Natural killer cell (primary cell): ENCODE results near the gene SUGP1. TPM values are rescaled to one million over a fixed set of nuclear protein-coding genes. Genes with fewer than 3 reads are reported as not detected.
A peak's percentile ranks its signal among the peaks of the same experiment; 100 is the strongest.

Experiments
- ATAC-seq, 3 donors: fragments of 150-1000 bp in 2 of 3; fragments of 200-7000 bp in 1 of 3; cut with Tn5 transposase; 1 replicate in 1 of 3; 2 replicates in 2 of 3; pipeline ENCODE4 v1.10.0; 2021; ENCODE audit warnings: mild to moderate bottlenecking in 2 of 3, moderate library complexity in 2 of 3
- DNase-seq, 2 donors: peaks; one replicate each; pipeline versions ENCODE4 v3.0.0 to v3.0.0-alpha.2; 2013 to 2021; ENCODE audit warnings: mixed read lengths in 1 of 2
- H3K27ac ChIP-seq: one replicate; pipeline ENCODE4 v1.5.1; 2013; ENCODE audit warnings: mild to moderate bottlenecking, low read length
- H3K27me3 ChIP-seq: one replicate; pipeline ENCODE4 v1.6.1; 2013; ENCODE audit warnings: low read length; ENCODE audit not compliant: control insufficient read depth, insufficient read depth
- H3K36me3 ChIP-seq: one replicate; pipeline ENCODE4 v1.6.1; 2013; ENCODE audit warnings: low read length; ENCODE audit not compliant: control insufficient read depth, insufficient read depth
- H3K4me1 ChIP-seq: one replicate; pipeline ENCODE4 v1.6.1; 2013; ENCODE audit warnings: low read length; ENCODE audit not compliant: control insufficient read depth, insufficient read depth
- H3K4me3 ChIP-seq: one replicate; pipeline ENCODE4 v1.5.1; 2013; ENCODE audit warnings: low read length
- H3K9me3 ChIP-seq: one replicate; pipeline ENCODE4 v1.6.1; 2013; ENCODE audit warnings: low read length; ENCODE audit not compliant: control insufficient read depth, insufficient read depth
- H3K27ac Mint-ChIP-seq, 2 donors: one replicate each; pipeline ENCODE4 v1.8.0; 2022; ENCODE audit warnings: mild to moderate bottlenecking in 2 of 2, mixed read lengths in 2 of 2, moderate library complexity in 1 of 2
- H3K27me3 Mint-ChIP-seq, 2 donors: one replicate each; pipeline ENCODE4 v1.8.0; 2022; ENCODE audit warnings: low read depth in 2 of 2, mixed read lengths in 2 of 2
- H3K36me3 Mint-ChIP-seq: one replicate; pipeline ENCODE4 v1.8.0; 2022; ENCODE audit warnings: mixed read lengths
- H3K4me1 Mint-ChIP-seq, 2 donors: one replicate each; pipeline ENCODE4 v1.8.0; 2022; ENCODE audit warnings: mixed read lengths in 2 of 2
- H3K4me3 Mint-ChIP-seq: one replicate; pipeline ENCODE4 v1.8.0; 2022; ENCODE audit warnings: mild to moderate bottlenecking, moderate library complexity, mixed read lengths
- H3K9me3 Mint-ChIP-seq, 2 donors: one replicate each; pipeline ENCODE4 v1.8.0; 2022; ENCODE audit warnings: mixed read lengths in 2 of 2
- WGBS: methylation state at CpG from one replicate; pipeline ENCODE4 v1.1.7; 2013; ENCODE audit warnings: missing lambda C conversion rate; ENCODE audit not compliant: insufficient coverage; 5-methylcytosine and 5-hydroxymethylcytosine counted together
- intact Hi-C: fragments of 100-400 bp; cut with micrococcal nuclease; formaldehyde crosslinking; loops from one replicate; pipeline ENCODE4 v1.14.2; 2022
- total RNA-seq, 4 donors: library from RNA; stranded (reverse); fragments of 120-200 nt in 1 of 4; gene quantifications; one replicate each; pipeline versions ENCODE4 v1.2.3 to v1.2.4, GENCODE V29; 2013 to 2022
- TF ChIP-seq, protein P1 (sequence below): fragments of 200-600 bp; IDR thresholded peaks from one replicate; pipeline ENCODE4 v1.8.0; 2022; ENCODE audit warnings: antibody characterized with exemption

The SUGP1 gene, protein sequence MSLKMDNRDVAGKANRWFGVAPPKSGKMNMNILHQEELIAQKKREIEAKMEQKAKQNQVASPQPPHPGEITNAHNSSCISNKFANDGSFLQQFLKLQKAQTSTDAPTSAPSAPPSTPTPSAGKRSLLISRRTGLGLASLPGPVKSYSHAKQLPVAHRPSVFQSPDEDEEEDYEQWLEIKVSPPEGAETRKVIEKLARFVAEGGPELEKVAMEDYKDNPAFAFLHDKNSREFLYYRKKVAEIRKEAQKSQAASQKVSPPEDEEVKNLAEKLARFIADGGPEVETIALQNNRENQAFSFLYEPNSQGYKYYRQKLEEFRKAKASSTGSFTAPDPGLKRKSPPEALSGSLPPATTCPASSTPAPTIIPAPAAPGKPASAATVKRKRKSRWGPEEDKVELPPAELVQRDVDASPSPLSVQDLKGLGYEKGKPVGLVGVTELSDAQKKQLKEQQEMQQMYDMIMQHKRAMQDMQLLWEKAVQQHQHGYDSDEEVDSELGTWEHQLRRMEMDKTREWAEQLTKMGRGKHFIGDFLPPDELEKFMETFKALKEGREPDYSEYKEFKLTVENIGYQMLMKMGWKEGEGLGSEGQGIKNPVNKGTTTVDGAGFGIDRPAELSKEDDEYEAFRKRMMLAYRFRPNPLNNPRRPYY
- total RNA-seq, result 10 to 100 TPM; 64.7 to 86.5 (median 75.8) TPM
- 37.0 TPM for total RNA-seq (2013)

DNA sequence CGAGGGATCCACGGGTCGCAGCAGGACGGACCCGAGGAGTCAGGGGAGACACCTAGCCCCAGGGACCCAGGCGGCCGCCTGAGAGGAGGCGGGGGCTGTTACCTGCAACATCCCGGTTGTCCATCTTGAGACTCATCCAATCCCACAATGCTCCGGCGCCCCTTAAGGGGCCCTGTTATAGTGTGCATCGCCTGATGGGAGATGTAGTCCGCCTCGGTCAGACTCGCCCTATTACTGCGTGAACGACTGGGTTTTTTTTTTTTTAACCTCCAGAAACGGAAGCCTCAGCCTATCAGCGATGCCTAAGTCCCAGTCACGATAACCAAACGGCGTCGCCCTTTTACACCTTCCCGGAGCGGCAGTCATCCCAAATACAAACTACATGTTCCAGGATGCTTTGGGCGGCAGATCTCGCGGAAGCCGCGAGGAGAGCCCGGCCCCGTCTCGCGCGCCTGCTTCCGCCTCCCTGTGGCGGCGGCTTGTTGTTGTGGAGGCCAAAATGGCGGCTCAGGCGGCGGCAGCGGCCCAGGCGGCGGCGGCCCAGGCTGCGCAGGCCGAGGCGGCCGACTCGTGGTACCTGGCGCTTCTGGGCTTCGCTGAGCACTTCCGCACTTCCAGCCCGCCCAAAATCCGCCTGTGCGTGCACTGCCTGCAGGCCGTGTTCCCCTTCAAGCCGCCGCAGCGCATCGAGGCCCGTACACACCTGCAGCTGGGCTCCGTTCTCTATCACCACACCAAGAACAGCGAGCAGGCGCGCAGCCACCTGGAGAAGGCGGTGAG, at the start of gene SUGP1, which contains the start of gene MAU2:
Gene SUGP1 (minus strand): TSS at position 149 of the 780 bp plus-strand sequence. CDS start 13 bp downstream, at position 136.
Gene MAU2 (plus strand): TSS at position 469 of the 780 bp plus-strand sequence. CDS start 31 bp downstream, at position 500.
- peaks cover 2% of the 10 kb centered on the region for H3K36me3 Mint-ChIP-seq
- no peaks in the 10 kb centered on the region for H3K9me3 Mint-ChIP-seq
- peak within 1 kb of the TSS; percentile 93 to 94 for H3K27ac Mint-ChIP-seq
- H3K27me3 ChIP-seq, result no peaks in the 10 kb centered on the region
- H3K4me1 Mint-ChIP-seq, result peaks cover 24 to 42% of the 10 kb centered on the region in 2 donors
- intact Hi-C loops, result loop anchor here (1.0 kb wide), 1 partner anchor 128 kb away; the partner anchor contains the start of genes BORCS8 and RFXANK
- peak; percentile 90 to 95 (median 91) for ATAC-seq
- no peaks in the 10 kb centered on the region for H3K27me3 Mint-ChIP-seq
- DNase-seq, result peak; percentile 85 to 94
- H3K9me3 ChIP-seq, result no peaks in the 10 kb centered on the region
- peak within 1 kb of the TSS; percentile 95 for H3K4me3 Mint-ChIP-seq
- peak within 1 kb of the TSS; percentile 90 for H3K4me3 ChIP-seq
- WGBS, result under 1% methylated on average over 67 of the region's 67 CpGs
- TF ChIP-seq, protein P1, sequence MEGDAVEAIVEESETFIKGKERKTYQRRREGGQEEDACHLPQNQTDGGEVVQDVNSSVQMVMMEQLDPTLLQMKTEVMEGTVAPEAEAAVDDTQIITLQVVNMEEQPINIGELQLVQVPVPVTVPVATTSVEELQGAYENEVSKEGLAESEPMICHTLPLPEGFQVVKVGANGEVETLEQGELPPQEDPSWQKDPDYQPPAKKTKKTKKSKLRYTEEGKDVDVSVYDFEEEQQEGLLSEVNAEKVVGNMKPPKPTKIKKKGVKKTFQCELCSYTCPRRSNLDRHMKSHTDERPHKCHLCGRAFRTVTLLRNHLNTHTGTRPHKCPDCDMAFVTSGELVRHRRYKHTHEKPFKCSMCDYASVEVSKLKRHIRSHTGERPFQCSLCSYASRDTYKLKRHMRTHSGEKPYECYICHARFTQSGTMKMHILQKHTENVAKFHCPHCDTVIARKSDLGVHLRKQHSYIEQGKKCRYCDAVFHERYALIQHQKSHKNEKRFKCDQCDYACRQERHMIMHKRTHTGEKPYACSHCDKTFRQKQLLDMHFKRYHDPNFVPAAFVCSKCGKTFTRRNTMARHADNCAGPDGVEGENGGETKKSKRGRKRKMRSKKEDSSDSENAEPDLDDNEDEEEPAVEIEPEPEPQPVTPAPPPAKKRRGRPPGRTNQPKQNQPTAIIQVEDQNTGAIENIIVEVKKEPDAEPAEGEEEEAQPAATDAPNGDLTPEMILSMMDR, result peak; percentile 25
- H3K36me3 ChIP-seq, result peaks cover 18% of the 10 kb centered on the region
- peak within 1 kb of the TSS; percentile 92 for H3K27ac ChIP-seq
- H3K4me1 ChIP-seq, result peaks cover 26% of the 10 kb centered on the region

DNA sequence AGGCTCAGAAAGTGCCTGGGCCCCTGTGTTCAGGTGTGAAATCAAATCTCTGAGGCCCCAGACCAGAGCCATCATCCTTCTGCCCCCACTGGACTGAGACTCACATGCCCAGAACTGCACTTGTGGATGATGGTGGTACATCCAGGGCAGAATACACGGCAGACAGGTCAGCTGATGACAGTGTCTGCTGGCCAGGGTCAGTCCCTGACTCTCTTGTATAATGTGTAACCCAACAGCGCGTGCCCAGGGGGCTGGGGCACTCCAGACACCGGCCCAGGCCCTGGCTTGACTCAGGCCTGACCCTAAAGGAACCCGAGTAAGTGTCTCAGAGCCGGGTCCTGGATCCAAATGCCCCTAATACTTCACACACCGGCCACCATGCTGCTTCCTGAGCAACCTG, 47.8 kb upstream of the SUGP1 start:
- Mint-ChIP-seq H3K27ac (no peak overlapping the region), H3K36me3 (no peaks in the 10 kb centered on the region), H3K27me3 (no peaks in the 10 kb centered on the region), H3K4me1 (peaks cover 16 to 19% of the 10 kb centered on the region in 2 donors), H3K4me3 (no peak overlapping the region), H3K9me3 (no peaks in the 10 kb centered on the region)
- WGBS, result 92% methylated on average over 7 of the region's 7 CpGs
- intact Hi-C loops, result no loop called here
- peaks cover 40% of the 10 kb centered on the region for H3K4me1 ChIP-seq
- no peak overlapping the region for H3K4me3 ChIP-seq
- no peak for DNase-seq
- TF ChIP-seq, protein P1, result no peak
- H3K9me3 ChIP-seq, result no peaks in the 10 kb centered on the region
- H3K36me3 ChIP-seq, result no peaks in the 10 kb centered on the region
- no peak overlapping the region for H3K27ac ChIP-seq
- no peaks in the 10 kb centered on the region for H3K27me3 ChIP-seq
- no peak for ATAC-seq

DNA sequence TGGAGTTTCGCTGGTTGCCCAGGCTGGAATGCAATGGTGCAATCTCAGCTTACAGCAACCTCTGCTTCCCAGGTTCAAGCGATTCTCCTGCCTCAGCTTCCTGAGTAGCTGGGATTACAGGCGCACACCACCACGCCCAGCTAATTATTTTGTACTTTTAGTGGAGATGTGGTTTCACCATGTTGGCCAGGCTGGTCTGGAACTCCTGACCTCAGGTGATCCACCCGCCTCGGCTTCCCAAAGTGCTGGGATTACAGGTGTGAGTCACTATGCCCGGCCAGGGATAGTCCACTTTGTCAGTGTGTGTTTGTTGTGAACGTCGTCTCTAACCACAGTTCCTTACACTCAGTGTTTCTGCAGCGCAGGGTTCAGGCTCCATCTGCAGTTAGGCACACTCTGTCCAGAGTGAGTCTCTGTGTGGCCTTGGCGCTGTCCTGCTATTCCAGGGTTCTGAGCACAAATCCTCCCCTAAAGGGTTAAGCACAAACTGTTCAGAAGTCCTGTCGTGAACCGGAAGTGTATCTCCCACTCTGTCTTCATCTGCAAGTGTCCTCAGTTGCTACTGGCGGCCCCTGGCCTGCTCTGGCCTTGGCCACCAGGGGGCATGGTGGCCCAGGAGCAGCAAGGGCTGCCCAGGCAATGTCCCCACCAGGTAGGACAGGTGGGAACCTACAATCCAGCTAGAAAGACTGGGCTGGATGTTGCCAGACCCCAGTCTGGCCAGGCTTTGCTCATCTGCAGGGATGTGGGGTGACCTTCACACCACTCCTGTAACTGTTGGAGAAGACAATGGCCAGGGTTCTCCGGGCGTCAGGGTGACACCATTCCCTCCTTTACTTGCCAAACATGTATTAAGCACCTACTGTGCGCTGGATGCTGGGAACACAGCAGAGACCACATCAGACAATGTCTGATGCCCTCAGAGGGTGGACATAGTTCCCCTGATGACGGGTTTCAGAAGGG, 46.4 kb upstream of the SUGP1 start:
- no peaks in the 10 kb centered on the region for H3K9me3 Mint-ChIP-seq
- TF ChIP-seq, protein P1, result peak; percentile 95
- Histone ChIP-seq H3K4me1 (peaks cover 29% of the 10 kb centered on the region), H3K9me3 (no peaks in the 10 kb centered on the region), H3K36me3 (no peaks in the 10 kb centered on the region), H3K27ac (no peak overlapping the region), H3K27me3 (no peaks in the 10 kb centered on the region), H3K4me3 (no peak overlapping the region)
- 56% methylated on average over 18 of the region's 18 CpGs for WGBS
- intact Hi-C loops, result loop anchor here (1.0 to 2.0 kb wide), 2 partner anchors 40 to 124 kb away; no protein-coding TSS in a partner anchor
- DNase-seq (peak; percentile 58 to 86), ATAC-seq (peak; percentile 78 to 83 (median 79))
- no peaks in the 10 kb centered on the region for H3K36me3 Mint-ChIP-seq
- H3K4me1 Mint-ChIP-seq, result peaks cover 8 to 18% of the 10 kb centered on the region in 2 donors
- peak overlapping the region; percentile 62 for H3K4me3 Mint-ChIP-seq
- no peaks in the 10 kb centered on the region for H3K27me3 Mint-ChIP-seq
- H3K27ac Mint-ChIP-seq, result peak overlapping the region; percentile 46 to 59
